Inferior parietal cortex (tissue), 1 donor: Measurements from ENCODE around the gene FAM107B.
A peak's percentile ranks its signal among the peaks of the same experiment; 100 is the strongest.

Experiments used
- DNase-seq: peaks from one replicate; pipeline ENCODE4 v3.0.0-alpha.2; 2016; ENCODE audit errors: extremely low spot score

Gene FAM107B

DNA sequence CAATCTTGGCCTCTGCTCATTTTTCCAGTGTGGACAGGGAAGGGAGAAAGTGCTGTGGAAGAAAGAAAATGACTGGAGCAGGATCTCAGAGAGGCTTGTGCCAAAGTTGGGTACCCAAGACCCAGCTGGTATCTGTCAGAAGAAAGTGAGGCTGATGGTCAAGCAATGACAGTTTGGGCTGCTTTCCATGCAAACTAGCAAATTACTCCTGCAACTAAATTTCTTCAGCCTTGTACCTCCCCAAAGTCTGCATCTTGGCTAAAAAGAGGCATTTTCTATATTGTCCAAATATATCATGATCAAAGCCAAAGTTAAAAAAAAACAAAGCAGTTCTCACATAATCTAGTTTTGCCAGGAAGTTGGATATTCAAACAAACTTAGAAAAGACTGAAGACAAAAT, 235.5 kb downstream of the FAM107B start:
- no peak for DNase-seq

DNA sequence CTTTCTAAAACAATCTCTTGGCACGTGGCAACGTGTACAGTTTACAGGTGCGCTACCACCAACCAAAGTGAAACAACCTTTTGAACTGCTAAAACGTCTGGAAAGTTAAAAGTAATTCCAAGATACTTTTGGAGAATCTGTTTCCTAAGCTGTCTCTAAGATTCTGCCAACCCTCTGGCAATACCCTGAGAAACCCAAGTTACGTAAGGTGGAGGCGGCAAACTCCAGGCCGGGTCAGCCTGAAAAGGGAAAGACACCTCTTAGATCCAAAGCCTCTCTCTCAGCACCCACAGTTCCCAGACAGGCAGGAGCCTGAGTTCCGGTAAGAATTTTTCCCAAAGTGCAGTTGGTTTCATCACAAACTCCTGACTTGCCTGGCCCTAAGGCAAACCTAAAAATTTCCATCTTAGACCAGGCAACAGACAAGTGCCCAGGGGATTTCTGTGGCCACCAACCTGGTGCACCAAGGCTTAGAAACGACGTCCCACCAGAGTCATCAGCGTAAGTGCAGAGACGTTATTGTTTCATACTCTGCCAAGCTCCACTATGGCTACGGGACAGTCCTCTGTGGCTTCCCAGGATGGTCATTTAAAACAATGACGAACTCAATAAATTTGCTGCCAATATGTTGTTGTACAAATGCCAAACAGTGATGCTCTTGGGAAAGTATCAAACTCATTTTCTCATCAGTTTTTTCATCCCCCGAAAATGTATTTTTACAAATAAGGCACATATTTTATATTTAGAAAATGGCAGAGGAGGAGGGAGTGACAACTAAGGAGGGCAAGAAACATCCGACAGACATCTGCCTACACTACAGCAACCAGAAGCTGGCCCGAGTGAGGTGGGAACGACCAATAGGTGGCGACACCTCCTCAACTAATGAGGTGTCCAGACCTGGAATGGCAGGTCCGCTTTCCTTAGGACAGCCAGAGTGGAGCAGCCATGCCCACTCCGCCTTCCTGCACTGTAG, 238.2 kb downstream of the FAM107B start:
- DNase-seq, result peak; percentile 61

DNA sequence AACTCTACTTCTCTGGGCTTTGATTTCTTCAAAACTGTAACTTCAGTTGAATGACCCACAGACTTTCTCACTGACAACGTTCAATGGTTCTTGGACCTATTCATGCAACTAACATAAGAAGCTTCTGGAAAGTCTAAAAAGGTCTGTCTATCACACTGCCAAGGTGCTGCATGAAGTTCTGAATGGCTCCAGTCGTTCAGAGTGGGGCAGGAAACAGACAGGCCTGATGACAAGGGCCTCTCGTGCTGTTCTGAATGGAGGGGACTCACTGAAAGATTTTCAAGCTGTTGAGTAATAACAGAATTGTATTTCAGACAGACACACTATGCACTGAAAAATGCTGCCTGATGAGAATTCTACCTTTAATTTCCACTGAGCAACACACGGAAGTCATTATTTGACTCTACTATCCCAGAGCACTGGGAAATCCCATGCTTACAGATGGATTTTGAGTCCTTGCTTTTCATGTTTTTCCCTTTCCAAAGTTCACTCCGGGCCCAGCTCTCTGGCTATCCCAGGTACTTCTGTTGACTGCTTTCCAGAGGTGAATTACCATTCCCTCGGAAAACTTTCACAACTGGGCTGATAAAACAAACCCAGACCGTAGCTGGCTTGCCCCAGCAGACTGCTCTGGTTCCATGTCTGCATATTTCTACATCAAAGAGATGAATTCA, 239.1 kb downstream of the FAM107B start:
- no peak for DNase-seq

- DNase-seq, result no peak
These were observed 240.5 kb downstream of the FAM107B start for GRCh38 chr10:14534152-14534551.

DNA sequence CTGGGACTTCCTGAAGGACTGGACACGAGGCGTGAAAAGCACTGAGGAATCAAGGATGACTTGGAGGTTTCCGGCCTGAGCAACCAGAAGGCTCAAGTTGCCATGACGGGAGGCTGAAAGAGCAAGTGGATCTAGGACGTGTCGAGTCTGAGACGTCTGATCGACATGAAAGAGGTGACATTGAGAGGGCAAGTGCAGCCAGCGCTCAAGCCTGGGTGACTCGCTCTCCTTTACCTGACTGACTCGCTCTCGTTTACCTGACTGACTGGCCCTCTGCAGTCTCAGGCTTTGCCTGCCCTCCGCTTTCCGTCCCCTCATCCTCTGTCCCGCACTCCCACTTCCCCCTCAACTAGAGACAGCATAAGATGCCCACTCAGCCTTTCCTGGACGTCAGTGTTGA, 241.4 kb downstream of the FAM107B start:
- no peak for DNase-seq

- no peak for DNase-seq
These were observed 242.0 kb downstream of the FAM107B start for GRCh38 chr10:14532473-14533251.

- no peak for DNase-seq
These were observed 242.7 kb downstream of the FAM107B start for GRCh38 chr10:14531974-14532373.

DNA sequence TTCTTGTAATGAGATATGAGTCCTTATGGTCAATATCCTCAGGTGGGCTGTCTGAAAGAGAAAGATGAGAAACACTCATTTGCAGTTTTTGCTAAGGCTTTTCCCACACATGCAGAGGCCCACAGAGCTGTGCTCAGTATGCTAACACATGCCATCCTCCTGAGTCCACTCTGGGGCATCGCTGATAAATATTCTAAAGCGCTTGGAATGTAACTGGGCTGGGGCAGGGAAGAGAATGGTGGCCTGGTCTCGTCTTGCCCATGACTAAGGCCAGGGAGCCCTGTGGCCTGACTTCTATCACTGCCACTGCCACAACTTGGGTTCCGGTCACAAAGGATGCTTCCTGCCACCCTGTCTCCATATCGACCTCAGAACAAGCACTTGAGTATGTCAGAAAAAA, 244.2 kb downstream of the FAM107B start:
- no peak for DNase-seq

DNA sequence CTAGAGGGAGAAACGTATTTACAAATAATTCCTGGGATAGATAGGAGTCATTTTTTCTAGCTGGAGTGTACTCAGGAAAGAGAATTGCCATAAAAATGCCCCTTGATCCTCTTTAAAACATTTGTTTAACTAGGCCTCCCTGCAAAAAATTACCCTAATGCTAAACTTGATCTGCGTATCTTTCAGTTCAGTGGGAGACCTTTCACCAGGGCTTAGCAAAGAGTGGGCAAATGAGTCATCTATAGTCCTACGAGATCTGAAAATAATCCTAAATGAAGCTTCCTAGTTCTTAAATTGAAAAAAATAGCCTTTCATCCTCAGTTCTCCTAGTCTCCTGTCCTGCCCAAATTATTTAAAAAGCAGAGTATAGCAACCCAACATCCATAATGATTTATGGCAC, 245.3 kb downstream of the FAM107B start:
- no peak for DNase-seq

- no peak for DNase-seq
These were observed 246.2 kb downstream of the FAM107B start for GRCh38 chr10:14528450-14528849.

DNA sequence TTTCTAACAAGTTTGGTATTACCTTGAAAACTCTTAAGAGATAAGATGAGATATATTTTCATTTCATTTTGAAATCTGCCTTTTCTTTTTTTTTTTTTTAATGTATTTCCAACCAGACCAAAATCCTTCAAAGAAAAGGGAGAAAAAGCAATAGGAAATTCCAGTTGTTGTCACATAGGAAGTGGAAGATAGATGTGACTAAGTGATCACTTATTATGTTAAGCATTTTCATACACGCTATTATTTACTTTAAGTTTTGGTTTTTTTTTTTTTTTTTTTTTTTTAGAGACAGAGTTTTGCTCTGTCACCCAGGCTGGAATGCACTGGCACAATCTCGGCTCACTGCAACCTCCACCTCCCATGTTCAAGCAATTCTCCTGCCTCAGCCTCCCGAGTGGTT, 246.8 kb downstream of the FAM107B start:
- no peak for DNase-seq

GRCh38 chr10:14527134-14527844, 247.4 kb downstream of the FAM107B start:
- no peak for DNase-seq

DNA sequence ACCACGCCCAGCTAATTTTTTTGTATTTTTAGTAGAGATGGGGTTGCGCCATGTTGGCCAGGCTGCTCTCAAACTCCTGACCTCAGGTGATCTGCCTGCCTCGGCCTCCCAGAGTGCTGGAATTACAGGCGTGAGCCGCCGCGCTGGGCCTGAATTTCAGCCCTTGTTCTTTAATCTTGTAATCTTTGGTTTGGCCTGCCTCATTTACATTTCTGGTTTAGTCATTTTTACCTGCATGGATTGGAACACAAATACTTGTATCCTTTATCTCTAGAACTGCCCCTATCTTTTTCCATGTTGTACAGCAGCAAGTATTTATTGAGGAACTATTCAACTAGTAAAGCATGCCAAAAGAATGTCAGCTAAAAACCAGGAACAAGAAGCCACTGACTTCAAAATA, 248.4 kb downstream of the FAM107B start:
- no peak for DNase-seq

DNA sequence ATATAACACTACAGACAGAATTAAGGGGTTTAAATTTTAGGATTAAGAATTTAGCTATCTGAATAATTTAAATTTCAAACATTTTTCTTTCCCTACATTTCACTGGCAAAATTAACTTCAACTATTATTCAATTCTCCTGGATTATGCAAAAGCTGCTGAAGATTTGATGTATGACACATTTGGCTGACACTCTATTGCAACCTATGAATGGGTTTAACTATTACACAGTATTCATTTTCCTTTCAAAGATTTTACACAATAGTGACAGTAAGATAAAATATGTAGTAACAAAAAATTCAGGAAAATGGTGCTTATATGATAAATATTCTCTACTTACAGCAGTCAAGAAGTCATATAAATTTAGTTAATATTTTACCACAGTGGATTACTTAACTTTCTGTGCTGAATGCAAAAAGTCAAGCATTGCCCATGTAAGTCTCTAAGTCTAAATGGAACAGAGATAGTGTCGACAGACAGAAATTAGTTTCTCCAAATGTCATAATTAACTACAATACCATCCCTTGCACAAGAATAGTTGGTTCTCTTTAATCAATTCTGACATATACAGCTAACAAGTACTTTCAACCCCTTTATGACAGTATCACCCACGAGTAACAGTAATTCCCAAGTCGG, 249.9 kb downstream of the FAM107B start:
- no peak for DNase-seq

DNA sequence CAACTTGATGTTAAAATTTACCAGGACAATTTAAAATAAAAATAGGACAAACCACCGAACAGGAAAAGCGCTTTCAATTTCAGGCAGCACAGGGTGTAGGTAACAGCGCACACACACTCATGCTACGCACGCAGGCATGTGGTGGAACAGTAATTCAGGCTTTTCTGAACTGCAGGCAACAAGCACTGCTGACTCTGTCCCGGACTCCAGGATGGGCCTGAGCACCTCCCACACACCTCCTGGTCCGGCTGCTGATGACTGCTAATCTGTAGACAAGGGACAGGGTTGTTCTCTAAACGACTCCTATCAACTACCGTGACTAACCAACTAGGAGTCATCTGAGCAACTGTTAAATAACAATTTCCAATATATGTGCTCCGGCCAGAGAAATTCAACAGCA, 251.4 kb downstream of the FAM107B start:
- no peak for DNase-seq

DNA sequence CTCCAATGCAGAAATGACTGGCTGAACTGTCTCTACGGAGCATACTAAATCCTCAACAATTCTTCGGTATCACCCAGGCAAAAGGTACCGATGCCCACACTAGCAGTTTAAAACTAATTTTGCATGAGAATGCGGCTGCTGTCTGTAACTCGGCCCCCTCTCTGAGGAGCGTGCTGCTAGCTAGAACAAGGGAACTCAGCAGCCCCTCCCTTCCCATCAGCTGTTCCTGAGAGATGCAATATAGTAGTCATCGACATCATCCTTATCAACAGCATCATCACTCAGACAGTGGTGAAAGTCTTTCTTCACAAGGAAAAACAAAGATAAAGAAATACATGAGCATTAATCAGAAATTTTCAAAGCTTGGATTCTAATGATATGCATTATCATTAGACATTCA, 254.9 kb downstream of the FAM107B start:
- no peak for DNase-seq

GRCh38 chr10:14518149-14518548, 256.5 kb downstream of the FAM107B start:
- DNase-seq, result no peak

DNA sequence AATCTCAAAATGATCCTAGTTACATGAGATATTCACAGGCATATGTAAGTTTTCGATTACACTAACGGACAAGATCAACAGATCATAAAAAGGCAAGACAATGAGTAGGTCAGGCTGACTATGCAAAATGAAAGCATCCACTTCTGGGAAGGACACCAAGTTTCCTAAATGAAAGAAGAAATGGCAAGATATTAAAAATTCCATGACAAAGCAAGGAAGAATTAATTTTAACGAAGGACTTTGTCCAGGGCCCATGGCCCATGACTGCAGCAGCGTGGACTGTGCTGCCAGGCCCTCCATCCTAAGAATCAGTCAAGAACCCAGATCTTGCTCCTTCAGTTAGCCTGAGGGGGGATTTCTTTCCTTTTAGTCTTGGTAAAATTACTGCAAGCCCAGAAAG, 261.6 kb downstream of the FAM107B start:
- no peak for DNase-seq

DNA sequence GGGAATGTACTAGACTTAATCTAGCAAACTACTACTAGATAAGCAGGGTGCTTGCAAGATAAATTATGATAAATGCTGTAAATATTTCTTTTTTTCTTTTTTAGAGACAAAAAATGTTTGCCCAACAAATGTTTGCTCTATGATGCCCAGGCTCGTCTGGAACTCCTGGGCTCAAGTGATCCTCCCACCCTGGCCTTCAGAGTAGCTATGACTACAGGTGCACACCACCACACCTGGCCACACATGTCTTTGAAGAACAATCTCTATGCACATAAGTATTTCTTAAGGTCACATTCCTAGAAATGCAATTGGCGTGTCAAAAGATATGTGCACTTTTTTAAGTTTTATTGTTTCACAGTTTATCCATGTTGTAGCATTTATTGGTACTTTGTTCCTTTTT, 264.4 kb downstream of the FAM107B start:
- no peak for DNase-seq

DNA sequence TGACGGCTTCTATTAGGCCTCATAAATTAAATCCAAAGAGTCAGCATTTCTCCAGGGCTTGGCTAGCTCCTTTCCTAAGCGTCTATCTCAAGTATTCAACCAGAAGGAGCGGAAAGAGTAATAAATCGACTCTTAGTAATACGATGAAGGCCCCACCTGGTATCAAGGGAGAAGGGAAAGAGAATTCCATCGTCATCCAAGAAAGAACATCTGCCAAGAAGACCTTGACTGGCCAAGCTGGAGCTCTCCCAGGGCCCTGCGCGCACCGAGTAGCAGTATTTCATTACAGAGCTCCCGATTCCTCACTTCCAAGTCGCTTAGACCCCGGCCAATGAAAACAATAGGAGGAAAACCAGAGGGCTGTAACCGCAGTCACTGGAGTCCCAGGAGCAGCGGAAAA, 266.0 kb downstream of the FAM107B start:
- no peak for DNase-seq

DNA sequence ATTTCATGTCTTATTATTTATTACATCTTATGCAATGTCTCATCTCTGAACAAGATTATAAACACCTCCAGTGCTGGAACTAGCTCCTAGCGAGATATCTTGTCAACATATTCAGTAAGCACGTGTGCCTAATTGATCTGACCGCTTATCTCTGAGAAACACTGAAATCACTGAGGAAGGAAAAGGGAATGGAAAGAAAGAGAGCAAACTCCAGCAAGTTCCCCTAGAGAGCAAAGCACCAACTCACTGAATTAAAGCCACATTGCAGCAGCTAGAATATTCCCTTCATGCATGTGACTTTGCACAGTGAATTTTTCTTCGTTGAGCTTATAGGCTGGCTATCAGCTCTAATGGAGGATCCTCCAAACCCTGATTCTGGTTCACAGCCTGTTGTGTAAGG, 266.9 kb downstream of the FAM107B start:
- no peak for DNase-seq
